ENCODE results near the gene KDELR3.

KDELR3 gene

GRCh38 chr22:38456272-38456835 is 11.5 kb upstream of the KDELR3 start:
- Histone ChIP-seq H3K4me3 (ENCODE audit: insufficient read depth, low read depth, low read length) (peak overlapping the region; percentile 56), H3K27ac (ENCODE audit: insufficient read depth, low read depth, low read length, poor library complexity, severe bottlenecking) (no peak overlapping the region), H3K9me3 (ENCODE audit: control insufficient read depth, low read length) (no peaks in the 10 kb centered on the region), H3K4me1 (ENCODE audit: control insufficient read depth, insufficient read depth, low read length) (peaks cover 28% of the 10 kb centered on the region), H3K36me3 (ENCODE audit: control insufficient read depth, insufficient read depth, low read length) (no peaks in the 10 kb centered on the region), H3K27me3 (ENCODE audit: control insufficient read depth, insufficient read depth, low read length, poor library complexity, severe bottlenecking) (peaks cover 68% of the 10 kb centered on the region)
- WGBS, 2 experiments: 43 to 44% methylated on average over 17 of the region's 17 CpGs

- WGBS, 2 experiments: 87% methylated on average over 14 of the region's 14 CpGs
- peaks cover 70% of the 10 kb centered on the region for H3K27me3 ChIP-seq (ENCODE audit: control insufficient read depth, insufficient read depth, low read length, poor library complexity, severe bottlenecking)
- no peak overlapping the region for H3K4me3 ChIP-seq (ENCODE audit: insufficient read depth, low read depth, low read length)
- no peaks in the 10 kb centered on the region for H3K9me3 ChIP-seq (ENCODE audit: control insufficient read depth, low read length)
- H3K4me1 ChIP-seq (ENCODE audit: control insufficient read depth, insufficient read depth, low read length): peaks cover 28% of the 10 kb centered on the region
- no peak overlapping the region for H3K27ac ChIP-seq (ENCODE audit: insufficient read depth, low read depth, low read length, poor library complexity, severe bottlenecking)
- H3K36me3 ChIP-seq (ENCODE audit: control insufficient read depth, insufficient read depth, low read length): no peaks in the 10 kb centered on the region
Observed at GRCh38 chr22:38456841-38457699, 10.8 kb upstream of the KDELR3 start.

GRCh38 chr22:38460426-38460840 is 7.5 kb upstream of the KDELR3 start:
- Histone ChIP-seq H3K4me3 (ENCODE audit: insufficient read depth, low read depth, low read length) (no peak overlapping the region), H3K9me3 (ENCODE audit: control insufficient read depth, low read length) (no peaks in the 10 kb centered on the region), H3K27ac (ENCODE audit: insufficient read depth, low read depth, low read length, poor library complexity, severe bottlenecking) (no peak overlapping the region), H3K27me3 (ENCODE audit: control insufficient read depth, insufficient read depth, low read length, poor library complexity, severe bottlenecking) (peaks cover 51% of the 10 kb centered on the region), H3K4me1 (ENCODE audit: control insufficient read depth, insufficient read depth, low read length) (peaks cover 14% of the 10 kb centered on the region), H3K36me3 (ENCODE audit: control insufficient read depth, insufficient read depth, low read length) (no peaks in the 10 kb centered on the region)
- WGBS, 2 experiments: 78 to 84% methylated on average over 8 of the region's 8 CpGs

GRCh38 chr22:38461057-38461413 is 6.9 kb upstream of the KDELR3 start:
- Histone ChIP-seq H3K27ac (ENCODE audit: insufficient read depth, low read depth, low read length, poor library complexity, severe bottlenecking) (no peak overlapping the region), H3K9me3 (ENCODE audit: control insufficient read depth, low read length) (no peaks in the 10 kb centered on the region), H3K4me3 (ENCODE audit: insufficient read depth, low read depth, low read length) (peak overlapping the region; percentile 24), H3K27me3 (ENCODE audit: control insufficient read depth, insufficient read depth, low read length, poor library complexity, severe bottlenecking) (peaks cover 51% of the 10 kb centered on the region), H3K4me1 (ENCODE audit: control insufficient read depth, insufficient read depth, low read length) (peaks cover 14% of the 10 kb centered on the region), H3K36me3 (ENCODE audit: control insufficient read depth, insufficient read depth, low read length) (no peaks in the 10 kb centered on the region)
- 63 to 68% methylated on average over 9 of the region's 9 CpGs for WGBS, 2 experiments

GRCh38 chr22:38461414-38462081 is 6.3 kb upstream of the KDELR3 start:
- peaks cover 14% of the 10 kb centered on the region for H3K4me1 ChIP-seq (ENCODE audit: control insufficient read depth, insufficient read depth, low read length)
- no peaks in the 10 kb centered on the region for H3K9me3 ChIP-seq (ENCODE audit: control insufficient read depth, low read length)
- H3K4me3 ChIP-seq (ENCODE audit: insufficient read depth, low read depth, low read length): peak overlapping the region; percentile 24
- H3K36me3 ChIP-seq (ENCODE audit: control insufficient read depth, insufficient read depth, low read length): no peaks in the 10 kb centered on the region
- H3K27me3 ChIP-seq (ENCODE audit: control insufficient read depth, insufficient read depth, low read length, poor library complexity, severe bottlenecking): peaks cover 51% of the 10 kb centered on the region
- WGBS, 2 experiments: 18 to 19% methylated on average over 51 of the region's 51 CpGs
- H3K27ac ChIP-seq (ENCODE audit: insufficient read depth, low read depth, low read length, poor library complexity, severe bottlenecking): no peak overlapping the region

GRCh38 chr22:38462960-38463784 is 4.7 kb upstream of the KDELR3 start:
- Histone ChIP-seq H3K27ac (ENCODE audit: insufficient read depth, low read depth, low read length, poor library complexity, severe bottlenecking) (no peak overlapping the region), H3K4me1 (ENCODE audit: control insufficient read depth, insufficient read depth, low read length) (peaks cover 21% of the 10 kb centered on the region), H3K36me3 (ENCODE audit: control insufficient read depth, insufficient read depth, low read length) (no peaks in the 10 kb centered on the region), H3K4me3 (ENCODE audit: insufficient read depth, low read depth, low read length) (peak overlapping the region; percentile 8), H3K27me3 (ENCODE audit: control insufficient read depth, insufficient read depth, low read length, poor library complexity, severe bottlenecking) (peaks cover 59% of the 10 kb centered on the region), H3K9me3 (ENCODE audit: control insufficient read depth, low read length) (no peaks in the 10 kb centered on the region)
- 27 to 28% methylated on average over 27 to 28 of the region's 28 CpGs for WGBS, 2 experiments

GRCh38 chr22:38464992-38465672 is 2.8 kb upstream of the KDELR3 start:
- Histone ChIP-seq H3K27ac (ENCODE audit: insufficient read depth, low read depth, low read length, poor library complexity, severe bottlenecking) (no peak overlapping the region), H3K4me1 (ENCODE audit: control insufficient read depth, insufficient read depth, low read length) (peaks cover 27% of the 10 kb centered on the region), H3K36me3 (ENCODE audit: control insufficient read depth, insufficient read depth, low read length) (no peaks in the 10 kb centered on the region), H3K4me3 (ENCODE audit: insufficient read depth, low read depth, low read length) (no peak overlapping the region), H3K9me3 (ENCODE audit: control insufficient read depth, low read length) (no peaks in the 10 kb centered on the region), H3K27me3 (ENCODE audit: control insufficient read depth, insufficient read depth, low read length, poor library complexity, severe bottlenecking) (peaks cover 64% of the 10 kb centered on the region)
- WGBS, 2 experiments: 87 to 88% methylated on average over 9 to 10 of the region's 10 CpGs

GRCh38 chr22:38465673-38466490 is 2.0 kb upstream of the KDELR3 start:
- no peak overlapping the region for H3K27ac ChIP-seq (ENCODE audit: insufficient read depth, low read depth, low read length, poor library complexity, severe bottlenecking)
- H3K36me3 ChIP-seq (ENCODE audit: control insufficient read depth, insufficient read depth, low read length): no peaks in the 10 kb centered on the region
- peaks cover 24% of the 10 kb centered on the region for H3K4me1 ChIP-seq (ENCODE audit: control insufficient read depth, insufficient read depth, low read length)
- no peak overlapping the region for H3K4me3 ChIP-seq (ENCODE audit: insufficient read depth, low read depth, low read length)
- H3K9me3 ChIP-seq (ENCODE audit: control insufficient read depth, low read length): no peaks in the 10 kb centered on the region
- peaks cover 58% of the 10 kb centered on the region for H3K27me3 ChIP-seq (ENCODE audit: control insufficient read depth, insufficient read depth, low read length, poor library complexity, severe bottlenecking)
- WGBS, 2 experiments: 77 to 79% methylated on average over 26 of the region's 26 CpGs

- Histone ChIP-seq H3K4me3 (ENCODE audit: insufficient read depth, low read depth, low read length) (peak overlapping the region; percentile 48), H3K27ac (ENCODE audit: insufficient read depth, low read depth, low read length, poor library complexity, severe bottlenecking) (no peak overlapping the region), H3K36me3 (ENCODE audit: control insufficient read depth, insufficient read depth, low read length) (no peaks in the 10 kb centered on the region), H3K9me3 (ENCODE audit: control insufficient read depth, low read length) (no peaks in the 10 kb centered on the region), H3K27me3 (ENCODE audit: control insufficient read depth, insufficient read depth, low read length, poor library complexity, severe bottlenecking) (peaks cover 45% of the 10 kb centered on the region), H3K4me1 (ENCODE audit: control insufficient read depth, insufficient read depth, low read length) (peaks cover 19% of the 10 kb centered on the region)
- WGBS, 2 experiments: 25 to 28% methylated on average over 20 of the region's 20 CpGs
Observed at GRCh38 chr22:38467438-38467903, 425 bp upstream of the KDELR3 start.

Measured in ectodermal cell (in vitro differentiated cells).